Epithelial cell of proximal tubule (primary cell): ENCODE data around the gene LGALS12. TPM values are rescaled to one million over a fixed set of nuclear protein-coding genes. Genes with fewer than 3 reads are reported as not detected.

ENCODE experiments used
- DNase-seq: peaks from one replicate; pipeline ENCODE4 v3.0.0-alpha.2; 2011; ENCODE audit warnings: low read depth
- H3K4me3 ChIP-seq: 2 replicates; pipeline ENCODE4 v1.5.1; 2011; ENCODE audit warnings: low read depth, mild to moderate bottlenecking, low read length
- CTCF ChIP-seq: conservative IDR thresholded peaks from 2 replicates; pipeline ENCODE4 v1.5.1; 2012; ENCODE audit warnings: low read depth, mild to moderate bottlenecking, low read length
- total RNA-seq: library from RNA; depleted of rRNA; stranded (reverse); fragments of >200 nt; gene quantifications from 2 replicates; pipeline ENCODE4 v1.2.3, GENCODE V29; 2015

Gene LGALS12
- total RNA-seq, 1 donor from 2014 or later: not detected

GRCh38 chr11:63478896-63479295, 27.0 kb upstream of the LGALS12 start:
- H3K4me3 ChIP-seq: no peak overlapping the region
- peak; percentile 39 for DNase-seq
- peak; percentile 95 for TF ChIP-seq CTCF

- TF ChIP-seq CTCF: no peak
- no peak overlapping the region for H3K4me3 ChIP-seq
- no peak for DNase-seq
These were observed 25.8 kb upstream of the LGALS12 start for GRCh38 chr11:63480039-63480438.

GRCh38 chr11:63485777-63486176, 20.1 kb upstream of the LGALS12 start:
- no peak for TF ChIP-seq CTCF
- H3K4me3 ChIP-seq: no peak overlapping the region

GRCh38 chr11:63488789-63489188, 17.1 kb upstream of the LGALS12 start:
- DNase-seq: no peak
- no peak overlapping the region for H3K4me3 ChIP-seq
- TF ChIP-seq CTCF: no peak

More at GRCh38 chr11:63485777-63486176, 20.1 kb upstream of the LGALS12 start:
- no peak for DNase-seq

- H3K4me3 ChIP-seq: no peak overlapping the region
- peak; percentile 4 for TF ChIP-seq CTCF
- no peak for DNase-seq
These were observed 16.0 kb upstream of the LGALS12 start for GRCh38 chr11:63489879-63490278.

- no peak for DNase-seq
- no peak for TF ChIP-seq CTCF
- H3K4me3 ChIP-seq: peak within 1 kb of the TSS; percentile 56
These were observed 15.2 kb upstream of the LGALS12 start, which contains the start of gene PLAAT5 for GRCh38 chr11:63490551-63491239. Gene PLAAT5 (minus strand): TSS chr11:63491167. CDS start chr11:63491034, 133 bp downstream.

GRCh38 chr11:63491240-63491587, 14.7 kb upstream of the LGALS12 start:
- no peak for TF ChIP-seq CTCF
- peak overlapping the region; percentile 56 for H3K4me3 ChIP-seq
- DNase-seq: no peak
